Lower leg skin (tissue), 3 donors: Measurements from ENCODE around the gene CD34.

ENCODE experiments used
- POLR2A ChIP-seq, 2 donors: fragments of 450-650 bp; IDR thresholded peaks; one replicate each; pipeline ENCODE4 v1.6.1; 2016 to 2017; ENCODE audit warnings: antibody characterized with exemption in 2 of 2, mild to moderate bottlenecking in 1 of 2, moderate library complexity in 1 of 2
- TF ChIP-seq, protein P1 (sequence below), 3 donors: fragments of 450-650 bp; IDR thresholded peaks; one replicate each; pipeline ENCODE4 v1.5.1; 2016; ENCODE audit warnings: antibody characterized with exemption in 3 of 3, mild to moderate bottlenecking in 3 of 3, moderate library complexity in 2 of 3

DNA sequence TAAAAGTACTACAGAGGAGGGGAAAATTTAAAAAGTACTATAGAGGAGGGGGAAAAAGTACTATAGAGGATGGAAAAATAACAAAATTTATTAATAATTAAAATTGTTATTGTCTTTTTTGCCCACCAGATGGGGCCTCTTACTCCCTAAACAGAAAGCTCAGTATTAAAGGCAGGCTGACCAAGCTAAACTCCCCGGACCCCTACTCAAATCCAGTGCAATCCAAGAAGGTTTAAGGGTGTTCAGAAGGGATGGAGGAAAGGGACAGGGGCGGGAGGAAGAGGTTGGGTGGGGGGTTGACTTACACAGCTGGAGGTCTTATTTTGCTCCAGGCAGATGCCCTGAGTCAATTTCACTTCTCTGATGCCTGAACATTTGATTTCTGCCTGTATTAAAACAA lies 13.7 kb downstream of the CD34 start:
- TF ChIP-seq, protein P1, sequence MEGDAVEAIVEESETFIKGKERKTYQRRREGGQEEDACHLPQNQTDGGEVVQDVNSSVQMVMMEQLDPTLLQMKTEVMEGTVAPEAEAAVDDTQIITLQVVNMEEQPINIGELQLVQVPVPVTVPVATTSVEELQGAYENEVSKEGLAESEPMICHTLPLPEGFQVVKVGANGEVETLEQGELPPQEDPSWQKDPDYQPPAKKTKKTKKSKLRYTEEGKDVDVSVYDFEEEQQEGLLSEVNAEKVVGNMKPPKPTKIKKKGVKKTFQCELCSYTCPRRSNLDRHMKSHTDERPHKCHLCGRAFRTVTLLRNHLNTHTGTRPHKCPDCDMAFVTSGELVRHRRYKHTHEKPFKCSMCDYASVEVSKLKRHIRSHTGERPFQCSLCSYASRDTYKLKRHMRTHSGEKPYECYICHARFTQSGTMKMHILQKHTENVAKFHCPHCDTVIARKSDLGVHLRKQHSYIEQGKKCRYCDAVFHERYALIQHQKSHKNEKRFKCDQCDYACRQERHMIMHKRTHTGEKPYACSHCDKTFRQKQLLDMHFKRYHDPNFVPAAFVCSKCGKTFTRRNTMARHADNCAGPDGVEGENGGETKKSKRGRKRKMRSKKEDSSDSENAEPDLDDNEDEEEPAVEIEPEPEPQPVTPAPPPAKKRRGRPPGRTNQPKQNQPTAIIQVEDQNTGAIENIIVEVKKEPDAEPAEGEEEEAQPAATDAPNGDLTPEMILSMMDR (IDR thresholded peaks at IDR 0.05): no peak
- TF ChIP-seq POLR2A (IDR thresholded peaks at IDR 0.05): no peak
